Esophagus muscularis mucosa (tissue), 4 donors: Measurements from ENCODE around the gene KIF23. TPM values are rescaled to one million over a fixed set of nuclear protein-coding genes. Genes with fewer than 3 reads are reported as not detected.
"Not testable (repeated sequence)": the region's sequence is repeated elsewhere in the genome, so short reads cannot be mapped to it uniquely, and the experiment has no call there.

ENCODE experiments used
- DNase-seq: peaks from one replicate; pipeline ENCODE4 v3.0.0-alpha.2; 2017; ENCODE audit errors: extremely low spot score
- H3K27ac ChIP-seq, 4 donors: fragments of 200-600 bp; sonication (generic); replicated peaks in 1 of 4; 1 replicate in 3 of 4; 2 replicates in 1 of 4; pipeline ENCODE4 v1.5.1; 2016 to 2019; ENCODE audit warnings: mild to moderate bottlenecking in 1 of 4
- H3K27me3 ChIP-seq, 4 donors: fragments of 200-600 bp; sonication (generic); one replicate each; pipeline versions ENCODE4 v1.5.1 to v1.6.0; 2016 to 2019
- H3K36me3 ChIP-seq, 4 donors: fragments of 200-600 bp; sonication (generic); one replicate each; pipeline ENCODE4 v1.5.1; 2016 to 2019
- H3K4me1 ChIP-seq, 4 donors: fragments of 200-600 bp; sonication (generic); one replicate each; pipeline ENCODE4 v1.5.1; 2016 to 2019
- H3K4me3 ChIP-seq, 4 donors: fragments of 200-600 bp; sonication (generic); 1 replicate in 2 of 4; 2 replicates in 2 of 4; pipeline ENCODE4 v1.5.1; 2016 to 2019; ENCODE audit warnings: mild to moderate bottlenecking in 4 of 4, moderate library complexity in 1 of 4
- H3K9me3 ChIP-seq, 4 donors: fragments of 200-600 bp; sonication (generic); 1 replicate in 3 of 4; 2 replicates in 1 of 4; pipeline ENCODE4 v1.5.1; 2016 to 2019
- CTCF ChIP-seq, 3 experiments: fragments of 200-600 bp in 2 of 3; fragments of 450-650 bp in 1 of 3; sonication (generic) in 2 of 3; IDR thresholded peaks; one replicate each; pipeline ENCODE4 v1.5.1; 2017 to 2019; ENCODE audit warnings: antibody characterized with exemption in 3 of 3, mild to moderate bottlenecking in 2 of 3, moderate library complexity in 1 of 3
- EP300 ChIP-seq: sonication (generic); formaldehyde crosslinking; IDR thresholded peaks from one replicate; pipeline ENCODE4 v1.6.1; 2017; ENCODE audit warnings: antibody characterized with exemption
- POLR2A ChIP-seq: fragments of 450-650 bp; IDR thresholded peaks from one replicate; pipeline ENCODE4 v1.6.1; 2017; ENCODE audit warnings: antibody characterized with exemption, moderate library complexity, mild to moderate bottlenecking, low read depth
- POLR2AphosphoS5 ChIP-seq, 2 donors: sonication (generic); formaldehyde crosslinking; IDR thresholded peaks; one replicate each; pipeline ENCODE4 v1.6.1; 2017; ENCODE audit warnings: antibody characterized with exemption in 2 of 2
- WGBS: methylation state at CpG from one replicate; pipeline ENCODE4 v1.1.5; 2018; 5-methylcytosine and 5-hydroxymethylcytosine counted together
- intact Hi-C: fragments of 100-400 bp; cut with DNase I; formaldehyde crosslinking; loops from one replicate; pipeline ENCODE4 v1.15.1; 2023
- total RNA-seq, 4 donors: library from RNA; depleted of rRNA; stranded (reverse); fragments of >200 nt; gene quantifications; one replicate each; pipeline versions ENCODE4 v1.1.0 to v1.2.1, GENCODE V29; 2016

KIF23 gene
- total RNA-seq, 4 donors from 2014 or later, result 1.7 to 7.1 (median 4.9) TPM

- Histone ChIP-seq H3K4me1 (no peaks in the 10 kb centered on the region), H3K36me3 (no peaks in the 10 kb centered on the region), H3K27ac (no peak overlapping the region), H3K4me3 (no peak overlapping the region), H3K9me3 (peaks cover 0 to 5% (median 0%) of the 10 kb centered on the region in 4 donors), H3K27me3 (peaks cover 0 to 6% (median 0%) of the 10 kb centered on the region in 4 donors)
- no peak for TF ChIP-seq POLR2A
- no peak for TF ChIP-seq CTCF (IDR thresholded peaks at IDR 0.05)
- TF ChIP-seq EP300, result no peak
- TF ChIP-seq POLR2AphosphoS5 (IDR thresholded peaks at IDR 0.05), result no peak
- WGBS, result 80% methylated on average over 8 of the region's 8 CpGs
- intact Hi-C loops, result no loop called here
- DNase-seq, result no peak
Measured at GRCh38 chr15:69375151-69375790, 38.9 kb upstream of the KIF23 start.

GRCh38 chr15:69377216-69377970, 36.8 kb upstream of the KIF23 start:
- DNase-seq, result no peak

GRCh38 chr15:69380100-69380725, 33.9 kb upstream of the KIF23 start:
- DNase-seq, result no peak
- Histone ChIP-seq H3K9me3 (no peaks in the 10 kb centered on the region), H3K36me3 (no peaks in the 10 kb centered on the region), H3K4me1 (no peaks in the 10 kb centered on the region), H3K27ac (no peak overlapping the region), H3K27me3 (peaks cover 0 to 8% (median 0%) of the 10 kb centered on the region in 4 donors), H3K4me3 (no peak overlapping the region)
- no peak for TF ChIP-seq POLR2A
- no peak for TF ChIP-seq EP300
- intact Hi-C loops, result no loop called here
- 90% methylated on average over 8 of the region's 9 CpGs for WGBS

More at GRCh38 chr15:69377216-69377970, 36.8 kb upstream of the KIF23 start:
- no peak overlapping the region for H3K27ac ChIP-seq
- H3K9me3 ChIP-seq, result peaks cover 0 to 5% (median 0%) of the 10 kb centered on the region in 4 donors
- intact Hi-C loops, result no loop called here
- peaks cover 0 to 8% (median 0%) of the 10 kb centered on the region in 4 donors for H3K27me3 ChIP-seq
- WGBS, result 96% methylated on average over 8 of the region's 8 CpGs
- TF ChIP-seq CTCF (IDR thresholded peaks at IDR 0.05), result no peak
- no peak for TF ChIP-seq POLR2A
- H3K36me3 ChIP-seq, result no peaks in the 10 kb centered on the region
- H3K4me1 ChIP-seq, result no peaks in the 10 kb centered on the region
- no peak overlapping the region for H3K4me3 ChIP-seq

GRCh38 chr15:69380726-69381105, 33.4 kb upstream of the KIF23 start:
- Histone ChIP-seq H3K27ac (no peak overlapping the region), H3K27me3 (peaks cover 0 to 8% (median 0%) of the 10 kb centered on the region in 4 donors), H3K4me3 (no peak overlapping the region), H3K9me3 (no peaks in the 10 kb centered on the region), H3K4me1 (no peaks in the 10 kb centered on the region), H3K36me3 (no peaks in the 10 kb centered on the region)
- WGBS, result 86% methylated on average over 10 of the region's 10 CpGs
- no peak for DNase-seq
- TF ChIP-seq CTCF (IDR thresholded peaks at IDR 0.05) (no peak), EP300 (no peak), POLR2AphosphoS5 (IDR thresholded peaks at IDR 0.05) (no peak), POLR2A (no peak)
- intact Hi-C loops, result no loop called here

GRCh38 chr15:69382176-69382575, 32.0 kb upstream of the KIF23 start:
- H3K36me3 ChIP-seq, H3K9me3 ChIP-seq, H3K4me3 ChIP-seq, H3K27ac ChIP-seq, H3K27me3 ChIP-seq, H3K4me1 ChIP-seq, intact Hi-C loops, DNase-seq: not testable (repeated sequence)
- WGBS, result 95% methylated on average over 10 of the region's 10 CpGs

- H3K36me3 ChIP-seq, H3K27me3 ChIP-seq, H3K4me3 ChIP-seq, H3K27ac ChIP-seq, intact Hi-C loops, H3K4me1 ChIP-seq, DNase-seq, H3K9me3 ChIP-seq: not testable (repeated sequence)
- 100% methylated on average over 3 of the region's 18 CpGs for WGBS
Measured at GRCh38 chr15:69384066-69384465, 30.1 kb upstream of the KIF23 start.
